Stimulated activated CD4-positive, alpha-beta T cell treated with anti-CD3 and anti-CD28 coated beads, Interleukin-15, amount 100 ng/mL, for 1 hour (primary cell): ENCODE results near the gene PDK4.

Experiments
- DNase-seq, 2 donors: peaks; one replicate each; pipeline ENCODE4 v3.0.0-alpha.2; 2020; ENCODE audit warnings: low read depth in 1 of 2, low spot score in 1 of 2

PDK4 gene

DNA sequence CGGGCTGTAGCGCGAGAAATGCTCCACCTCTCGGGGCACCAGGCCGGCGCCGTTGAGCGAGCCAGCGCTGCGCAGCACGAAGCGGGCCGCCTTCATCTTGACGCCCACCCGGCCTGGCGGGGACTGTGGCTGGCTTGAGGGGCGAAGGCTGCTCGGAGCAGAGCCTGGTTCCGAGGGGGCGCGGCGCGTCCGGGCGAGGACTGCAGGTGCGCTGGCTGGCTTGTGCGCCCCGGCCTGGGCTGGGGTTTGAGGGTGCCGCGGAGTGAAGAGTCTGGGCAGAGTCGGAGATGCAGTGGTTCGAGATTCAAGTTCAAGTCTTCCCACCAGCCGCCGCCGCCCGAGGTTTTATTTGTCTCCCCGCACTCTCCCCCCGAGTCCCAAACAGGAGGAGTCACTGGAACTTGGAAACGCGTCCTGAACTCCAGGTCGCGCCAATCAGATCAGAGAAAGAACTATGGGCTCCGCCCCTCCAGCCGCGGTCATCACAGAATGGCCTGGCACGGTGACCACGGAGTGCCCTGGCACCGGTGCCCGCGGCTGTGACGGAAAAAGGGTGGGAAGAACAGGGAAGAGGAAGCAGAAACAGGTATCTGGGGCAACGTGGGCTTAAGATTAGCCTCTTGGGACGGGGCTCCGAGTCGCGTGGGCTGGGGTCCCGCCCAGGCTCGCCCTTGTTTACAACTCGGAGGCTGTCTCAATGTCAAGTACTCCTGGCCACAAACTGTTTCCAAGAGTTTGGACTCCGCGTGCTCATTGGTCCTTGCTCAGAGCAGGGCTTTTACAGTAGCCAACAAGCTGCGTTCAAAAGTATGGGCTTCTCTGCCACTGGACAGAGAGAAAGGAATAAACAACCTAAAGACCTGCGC lies at the start of gene PDK4:
Gene PDK4, minus strand, starts transcription at position 319 of the 866 bp plus-strand sequence. Its CDS starts 223 bp downstream, at position 96.
- no peak for DNase-seq

DNA sequence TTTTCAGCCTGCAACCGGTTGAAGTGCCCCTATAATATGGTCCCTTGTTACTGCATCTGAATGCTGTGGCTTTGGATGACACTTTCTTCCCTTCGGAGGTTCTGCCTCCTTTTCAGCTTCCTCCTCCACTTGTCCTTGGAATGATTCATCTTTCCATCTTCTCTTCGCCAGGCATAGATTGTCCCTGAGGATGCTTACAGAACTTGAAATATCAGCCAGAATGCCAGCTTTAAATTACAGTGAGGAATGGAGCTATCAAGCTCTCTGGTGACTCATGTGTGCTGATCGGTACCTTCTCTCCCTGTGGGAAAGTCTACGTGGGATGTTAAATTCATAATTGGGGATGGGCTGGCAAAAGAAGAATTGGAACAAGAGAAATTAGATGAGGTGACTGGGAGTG lies 45.9 kb upstream of the PDK4 start:
- DNase-seq: no peak

DNA sequence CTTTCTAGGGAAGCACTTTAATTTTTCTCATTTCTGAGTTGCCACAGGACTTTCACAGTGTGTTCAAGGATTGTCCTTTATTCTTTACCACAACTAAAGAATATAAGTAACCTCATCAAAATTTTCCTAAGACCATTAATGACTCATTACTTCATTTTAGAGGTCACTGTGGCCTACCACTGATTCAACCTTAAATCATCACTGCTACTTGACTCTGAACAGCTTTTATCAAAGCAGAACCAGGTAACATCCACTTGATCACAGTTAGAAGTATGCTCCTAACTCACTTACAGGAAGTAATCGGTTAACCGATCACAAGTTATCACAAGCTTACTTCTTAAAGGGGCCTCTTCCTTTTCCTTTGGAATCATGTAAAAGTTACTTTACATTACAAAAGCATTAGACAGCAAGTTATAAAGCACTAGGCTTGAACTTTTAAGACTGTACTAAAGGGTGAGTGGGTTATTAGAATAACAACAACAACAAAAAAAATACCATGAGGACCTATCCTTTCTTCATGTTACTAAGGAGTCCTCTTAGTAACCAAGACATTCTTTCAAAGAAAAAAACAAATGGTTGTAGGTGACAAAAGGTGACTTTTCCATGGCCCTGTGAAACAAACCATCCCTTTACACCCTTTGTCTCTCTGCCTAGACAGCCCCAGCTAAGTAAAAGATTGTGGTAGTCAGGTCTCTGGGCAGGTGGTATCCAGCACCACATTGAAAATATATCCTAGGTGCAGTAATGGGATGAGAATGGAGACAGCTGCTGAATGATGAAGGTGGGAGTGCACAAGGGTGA lies 40.0 kb upstream of the PDK4 start:
- DNase-seq: no peak

DNA sequence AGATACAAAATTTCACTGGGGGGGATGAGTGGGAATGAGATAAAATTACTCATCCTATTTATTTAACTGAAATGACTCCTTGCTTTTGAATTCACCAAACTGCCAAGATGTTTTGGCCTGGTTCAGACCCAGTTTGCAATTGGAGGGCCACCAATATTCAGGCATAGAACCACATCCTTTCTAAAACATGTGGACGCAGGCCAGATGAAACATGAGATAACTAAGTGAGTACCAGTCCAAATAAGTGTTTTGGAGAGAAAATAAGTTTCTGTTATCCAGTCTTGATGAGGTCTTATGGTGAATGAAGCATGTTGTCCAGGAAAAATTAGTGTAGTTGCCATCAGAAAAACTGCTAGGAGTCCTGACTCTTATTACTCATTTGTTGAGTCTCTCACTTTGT lies 36.3 kb upstream of the PDK4 start:
- DNase-seq: no peak

DNA sequence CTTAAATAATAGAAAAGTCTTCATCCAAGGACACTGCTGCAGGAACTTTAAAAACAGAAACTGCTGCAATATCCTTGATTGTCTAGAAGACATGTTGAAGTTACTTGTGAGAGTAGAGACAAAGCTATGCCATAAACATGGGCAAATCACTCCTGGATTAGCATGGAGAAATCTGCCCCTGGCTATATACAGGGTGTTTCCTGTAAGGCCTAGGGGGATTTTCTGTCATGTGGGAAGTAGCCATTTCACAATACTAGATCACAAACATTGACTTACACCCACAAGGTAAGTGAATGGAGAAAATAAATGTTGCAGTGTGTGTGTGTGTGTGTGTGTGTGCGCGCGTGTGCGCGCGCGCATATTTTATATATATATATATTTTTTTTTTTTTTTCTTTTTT lies 35.2 kb upstream of the PDK4 start:
- DNase-seq: no peak

DNA sequence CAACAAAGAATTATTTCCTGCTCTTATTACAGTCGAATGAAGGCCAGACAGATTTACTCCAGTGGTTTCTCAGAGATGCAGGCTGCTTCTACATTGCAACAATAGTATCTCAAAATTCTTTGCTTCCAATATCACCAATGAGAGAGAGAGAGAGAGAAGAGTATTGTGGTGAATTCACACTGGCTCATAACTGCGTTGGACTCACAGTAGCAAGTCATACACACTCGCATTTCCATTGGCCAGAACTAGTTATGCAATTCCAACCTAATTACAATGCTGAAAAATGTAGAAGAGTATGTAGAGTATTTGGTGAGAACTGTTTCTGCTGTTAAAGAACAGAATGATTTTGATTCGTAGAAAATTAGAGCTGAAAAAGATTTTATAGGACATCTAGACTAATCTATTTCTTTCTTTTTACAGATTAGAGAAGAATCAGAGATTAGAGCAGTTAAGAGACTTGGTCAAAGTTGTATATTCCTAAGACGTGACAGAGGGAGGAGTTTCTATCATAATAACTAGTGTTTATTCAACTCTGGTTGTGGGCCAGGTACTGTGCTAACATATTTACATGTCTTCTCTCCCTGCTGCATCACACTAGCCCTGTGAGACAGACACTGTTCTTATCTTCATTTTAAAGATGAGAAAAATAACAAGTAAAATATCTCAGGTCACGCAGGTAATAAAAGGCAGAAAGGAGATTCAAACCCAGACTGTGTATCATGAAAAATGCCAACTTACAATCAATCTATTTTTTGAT lies 34.6 kb upstream of the PDK4 start:
- DNase-seq: no peak

DNA sequence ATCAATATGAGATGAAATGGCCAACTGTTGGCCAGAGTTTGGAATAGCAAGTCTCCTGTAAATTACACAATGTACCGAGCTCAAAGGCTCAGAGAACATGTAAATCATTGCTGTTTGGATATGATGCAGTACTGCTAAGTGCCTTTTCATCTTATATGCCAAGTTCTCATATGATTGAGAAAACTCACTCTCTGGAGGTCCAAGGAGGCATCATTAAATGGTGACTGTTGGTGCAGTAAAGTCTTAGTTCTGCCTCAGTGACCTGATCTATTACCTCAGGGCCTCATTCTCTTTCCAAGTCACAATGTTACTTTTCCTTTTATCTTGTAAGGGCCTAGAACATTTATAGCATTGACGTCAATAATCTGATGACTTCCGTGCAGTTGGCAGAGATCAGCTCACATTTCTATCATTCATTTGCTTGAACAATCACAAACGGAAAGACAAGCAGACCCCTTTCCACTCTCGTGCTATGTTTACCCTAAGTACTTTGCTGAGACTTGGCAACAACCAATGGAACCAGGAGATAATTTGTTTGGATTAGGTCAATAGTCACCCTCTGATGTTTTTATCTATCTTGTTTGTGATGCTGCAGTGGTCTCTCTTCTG lies 32.6 kb upstream of the PDK4 start:
- no peak for DNase-seq

DNA sequence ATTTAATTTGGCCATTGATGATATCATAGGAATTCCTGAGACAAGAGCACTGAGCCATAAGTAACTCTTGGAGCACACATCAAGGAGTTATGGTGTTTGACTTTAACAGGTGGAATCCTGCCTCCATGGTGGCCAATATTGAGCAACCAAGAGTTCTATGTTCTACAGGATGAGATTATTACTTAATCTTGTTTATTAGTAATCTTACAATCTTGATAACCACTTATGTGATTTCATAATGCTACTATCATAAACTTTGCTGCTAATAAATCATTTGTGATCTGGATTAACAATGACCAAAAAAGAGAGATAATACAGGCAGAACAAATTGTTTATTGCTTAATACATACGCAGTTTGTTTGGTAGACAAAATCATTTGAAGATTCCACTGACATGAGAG lies 27.5 kb upstream of the PDK4 start:
- DNase-seq: no peak

DNA sequence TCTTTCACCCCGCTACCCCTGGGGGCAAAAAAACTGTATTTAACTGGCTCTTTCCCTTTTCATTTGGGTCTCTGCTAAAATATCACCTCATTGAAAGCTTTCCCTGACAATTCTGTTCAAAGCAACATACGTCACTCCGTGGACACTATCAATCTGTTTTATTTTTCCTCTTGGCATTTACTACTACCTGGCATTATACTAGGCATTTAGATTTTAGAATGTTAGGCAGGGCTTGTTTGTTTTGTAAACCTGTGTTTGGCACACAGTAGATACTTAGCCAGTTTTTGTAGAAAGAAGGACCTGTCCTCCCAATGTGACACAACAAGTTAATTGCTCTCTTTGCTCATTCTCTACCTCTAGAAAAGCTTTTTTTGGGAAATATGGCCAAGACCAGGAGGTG lies 26.5 kb upstream of the PDK4 start:
- no peak for DNase-seq

DNA sequence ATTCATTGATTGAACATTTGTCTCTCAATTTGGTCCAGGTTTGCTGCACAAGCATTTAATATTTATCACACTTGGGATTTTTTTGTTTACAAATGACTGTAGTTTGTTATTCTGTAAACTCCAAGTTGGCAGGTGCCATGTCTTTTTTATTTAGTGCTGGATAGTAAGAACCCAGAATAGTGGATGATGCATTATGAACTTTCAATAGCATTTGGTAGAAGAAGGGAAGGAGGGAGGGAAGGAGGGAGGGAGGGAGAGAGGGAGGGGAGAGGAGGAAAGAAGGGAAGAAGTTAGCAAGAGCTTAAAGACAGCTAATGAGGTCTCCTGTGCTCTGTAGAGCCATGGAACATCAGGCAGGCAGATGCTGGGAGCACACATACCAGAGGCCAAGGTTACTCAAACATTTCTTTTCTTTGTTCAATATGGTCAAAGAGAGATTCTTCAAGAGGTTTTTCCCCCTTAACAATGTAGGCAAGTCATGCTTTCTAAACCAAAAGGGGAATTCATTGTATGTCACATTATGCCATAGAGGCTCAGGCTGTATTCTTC lies 25.8 kb upstream of the PDK4 start:
- no peak for DNase-seq

DNA sequence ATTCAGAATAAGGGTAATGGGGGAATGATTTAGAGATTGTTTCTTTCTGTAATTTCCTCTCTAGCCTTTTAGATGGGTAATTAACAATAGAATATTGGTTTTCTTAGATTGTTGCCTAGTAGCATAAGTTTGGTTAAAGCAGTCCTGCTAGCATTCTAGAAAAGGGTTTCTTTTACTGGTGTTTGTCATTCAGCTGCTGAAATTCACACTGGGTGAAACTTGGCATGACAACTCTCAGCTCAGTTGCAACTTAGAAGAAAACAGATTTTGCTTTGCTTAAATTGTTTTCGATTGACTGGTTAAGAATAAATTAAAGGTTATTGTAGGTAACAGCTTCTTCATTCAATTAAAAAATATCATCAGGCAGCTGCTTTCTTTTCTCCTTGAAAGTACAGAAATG lies 25.1 kb upstream of the PDK4 start:
- no peak for DNase-seq

DNA sequence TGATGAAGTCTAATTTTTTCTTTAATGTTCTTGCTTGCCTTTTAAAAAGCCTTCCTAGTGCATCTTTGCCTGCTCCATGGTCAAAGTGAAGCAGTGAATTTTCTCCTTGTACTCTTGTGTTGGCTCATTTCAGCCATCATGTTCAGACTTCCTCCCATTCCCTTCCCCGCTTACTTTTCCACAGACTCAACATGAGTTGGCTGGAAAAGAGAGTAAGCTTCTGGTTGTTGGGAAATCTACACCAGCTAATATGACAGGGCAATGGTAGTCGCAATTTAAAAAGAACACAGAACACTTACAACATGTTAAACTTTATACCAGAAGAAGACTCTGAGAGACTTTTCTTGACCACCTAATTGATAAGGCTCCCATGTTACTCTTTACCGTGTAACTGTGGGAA lies 24.3 kb upstream of the PDK4 start:
- no peak for DNase-seq

DNA sequence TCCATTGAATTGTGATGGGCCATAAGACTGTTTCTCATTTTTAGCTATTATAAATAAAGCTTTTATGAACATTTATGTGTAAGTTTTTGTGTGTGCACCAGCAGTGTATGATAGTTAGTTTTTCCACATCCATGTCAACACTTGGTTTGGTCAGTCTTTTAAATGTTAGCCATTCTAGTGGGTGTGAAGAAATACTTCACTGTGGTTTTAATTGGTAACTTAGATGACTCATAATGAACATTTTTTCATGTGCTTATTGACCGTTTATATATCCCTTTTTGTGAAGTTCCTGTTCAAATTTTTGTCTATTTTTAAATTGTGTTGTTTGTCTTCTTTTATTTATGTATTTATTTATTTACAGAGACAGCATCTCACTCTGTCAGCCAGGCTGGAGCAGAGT lies 23.6 kb upstream of the PDK4 start:
- no peak for DNase-seq

DNA sequence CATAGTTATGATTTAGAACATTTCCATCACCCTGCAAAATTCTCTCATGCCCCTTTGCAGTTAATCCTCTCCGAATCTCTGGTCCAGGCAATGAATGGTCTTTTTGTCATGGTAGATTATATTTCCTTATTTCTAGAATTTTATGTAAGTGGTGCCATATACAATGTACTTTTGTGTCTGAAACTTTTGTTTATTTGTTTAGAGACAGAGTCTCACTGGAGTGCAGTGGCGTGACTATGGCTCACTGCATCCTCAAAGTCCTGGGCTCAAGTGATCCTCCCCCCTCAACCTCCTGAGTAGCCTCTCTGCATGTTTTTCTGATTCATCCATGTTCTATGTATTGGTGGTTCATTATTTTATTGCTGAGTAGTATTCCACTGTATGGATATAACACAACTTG lies 23.2 kb upstream of the PDK4 start:
- no peak for DNase-seq

DNA sequence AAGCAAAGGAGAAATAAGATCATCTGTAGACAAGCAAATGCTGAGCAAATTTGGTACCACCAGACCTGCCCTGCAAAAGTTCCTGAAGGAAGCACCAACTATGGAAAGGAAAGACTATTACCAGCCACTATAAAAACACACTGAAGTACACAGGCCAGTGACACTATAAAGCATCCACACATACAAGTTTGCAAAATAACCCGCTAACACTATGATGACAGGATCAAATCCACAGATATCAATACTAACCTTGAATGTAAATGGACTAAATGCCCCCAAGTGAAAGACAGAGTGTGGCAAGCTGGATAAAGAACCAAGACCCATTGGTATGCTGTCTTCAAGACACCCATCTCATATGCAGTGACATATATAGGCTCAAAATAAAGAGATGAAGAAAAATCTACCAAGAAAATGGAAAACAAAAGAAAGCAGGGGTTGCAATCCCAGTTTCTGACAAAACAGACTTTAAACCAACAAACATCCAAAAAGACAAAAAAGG lies 18.2 kb upstream of the PDK4 start:
- no peak for DNase-seq

DNA sequence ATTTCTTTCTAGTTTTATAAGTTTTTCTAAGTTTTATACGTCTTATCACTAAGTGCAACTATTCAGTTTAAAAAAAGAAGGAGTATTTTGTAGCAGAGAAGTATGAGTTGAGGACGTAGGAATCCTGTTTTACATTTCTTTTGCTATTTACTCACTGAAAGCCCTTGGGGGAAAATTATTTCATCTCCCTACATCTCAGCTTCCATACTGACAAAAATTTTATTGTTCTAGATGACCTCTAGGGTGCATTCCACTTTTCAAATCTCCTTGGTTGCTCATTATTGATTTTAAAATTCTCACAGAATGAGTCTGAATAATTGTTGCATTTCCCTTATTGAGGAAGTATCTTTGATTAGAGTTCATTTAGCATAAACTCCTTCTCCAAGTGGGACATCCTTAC lies 14.9 kb upstream of the PDK4 start:
- no peak for DNase-seq

DNA sequence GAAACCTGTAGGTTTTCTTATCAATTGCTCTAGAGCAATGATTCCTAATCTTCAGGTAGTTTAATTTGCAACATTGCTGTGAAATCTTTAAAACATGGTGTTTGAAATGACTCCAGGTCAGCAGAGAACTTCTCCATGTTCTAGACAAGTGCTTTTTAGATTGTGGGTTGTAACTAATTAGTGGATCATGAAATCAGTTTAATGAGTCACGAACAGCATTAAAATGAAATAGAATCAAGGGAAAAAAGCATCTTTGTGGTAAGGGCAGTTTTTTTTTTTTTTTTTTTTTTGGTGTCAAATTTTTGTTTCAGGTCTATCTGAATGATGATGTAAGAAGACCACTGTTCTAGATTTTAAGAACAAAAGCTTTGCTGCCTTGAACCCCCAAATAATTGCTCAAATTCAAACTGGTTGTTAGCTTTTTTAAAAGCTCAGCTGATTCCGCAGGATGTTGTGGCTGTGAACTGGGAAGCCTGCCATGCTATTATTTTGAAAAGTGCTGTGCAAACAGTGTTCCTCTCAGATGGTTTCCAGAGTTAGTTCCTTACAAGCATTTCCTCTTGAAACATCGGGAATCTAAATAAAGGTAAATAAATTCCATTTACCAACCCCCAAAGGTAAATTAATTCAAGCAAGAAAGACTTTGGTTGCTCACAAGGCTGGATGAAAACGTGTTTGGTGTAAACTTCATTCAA lies 13.1 kb upstream of the PDK4 start:
- no peak for DNase-seq

DNA sequence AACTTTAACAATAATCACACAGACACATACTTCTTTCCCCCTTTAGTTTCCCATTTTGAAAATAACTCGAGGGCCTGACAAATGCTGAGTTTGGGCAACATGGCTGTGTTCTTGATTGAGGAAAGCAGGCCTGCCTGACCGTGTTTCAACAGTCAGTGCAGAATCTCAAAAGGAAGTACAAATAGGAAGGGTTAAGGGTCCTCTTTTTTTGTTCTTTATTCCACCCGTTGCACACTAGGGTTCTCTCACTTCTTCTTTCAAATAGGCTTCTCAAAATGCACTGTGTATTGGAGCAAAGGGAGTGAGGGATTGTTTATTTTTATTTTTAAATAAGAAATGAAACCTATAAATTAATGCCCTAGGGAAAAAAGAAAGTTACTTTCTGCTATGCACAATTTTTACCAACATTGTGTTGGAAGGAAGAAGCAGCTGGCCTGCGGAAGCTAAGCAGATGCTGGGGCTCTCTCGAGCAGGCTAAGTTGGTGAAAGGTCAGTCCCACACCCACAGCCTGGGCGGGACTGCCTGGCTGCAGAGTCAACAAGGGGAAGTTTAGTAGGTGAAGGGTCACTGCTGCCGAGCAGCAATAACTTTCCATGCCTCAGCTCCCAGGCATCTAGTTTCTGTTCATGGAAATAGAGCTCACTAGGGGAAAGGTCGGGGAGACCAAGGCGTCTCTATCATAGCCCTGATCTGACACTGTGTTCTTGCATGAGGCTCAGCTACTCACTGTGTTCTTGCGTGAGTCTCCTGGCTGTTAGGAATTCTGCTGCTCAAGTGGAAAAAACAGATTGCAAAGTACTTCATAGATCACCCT lies 12.2 kb upstream of the PDK4 start:
- DNase-seq: no peak

DNA sequence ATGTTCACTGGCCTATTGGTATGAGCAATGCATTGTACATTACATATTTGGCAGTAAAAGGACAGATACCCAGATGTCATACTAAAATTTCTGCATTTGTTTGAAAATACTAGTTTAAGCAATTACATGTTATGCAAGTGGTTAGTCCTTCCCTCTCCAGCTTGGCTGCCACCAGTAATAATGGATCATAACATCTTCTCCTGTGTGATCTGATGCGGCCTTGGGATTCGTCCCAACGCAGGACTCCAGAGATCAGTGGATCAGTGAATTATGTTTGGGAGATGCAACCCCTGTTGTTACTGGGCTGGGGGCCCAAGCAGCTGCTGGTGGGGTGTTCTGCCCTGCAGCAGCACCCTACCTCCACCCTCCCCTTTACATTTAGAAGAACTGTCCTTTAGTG lies 11.2 kb upstream of the PDK4 start:
- DNase-seq: no peak
